HG03378 (cell line): ENCODE data around the gene FAM181A.

ENCODE experiments used
- ATAC-seq: cut with Tn5 transposase; IDR thresholded peaks from one replicate; pipeline ENCODE4 v1.9.1; 2021; ENCODE audit warnings: mild to moderate bottlenecking, moderate library complexity; ENCODE audit not compliant: unreplicated experiment

Gene FAM181A

GRCh38 chr14:93960774-93961438 is 33.8 kb downstream of the FAM181A start:
- ATAC-seq = no peak

GRCh38 chr14:93961620-93962019 is 34.5 kb downstream of the FAM181A start:
- ATAC-seq = no peak

GRCh38 chr14:93962701-93963601 is 35.8 kb downstream of the FAM181A start:
- peak; percentile 43 for ATAC-seq

GRCh38 chr14:93963692-93964091 is 36.5 kb downstream of the FAM181A start:
- ATAC-seq = no peak

GRCh38 chr14:93964281-93964680 is 37.1 kb downstream of the FAM181A start:
- ATAC-seq = no peak

GRCh38 chr14:93964820-93965286 is 37.7 kb downstream of the FAM181A start:
- ATAC-seq = no peak

- ATAC-seq = no peak
These were observed 38.2 kb downstream of the FAM181A start for GRCh38 chr14:93965287-93965821.

- no peak for ATAC-seq
These were observed 38.9 kb downstream of the FAM181A start for GRCh38 chr14:93965946-93966474.

GRCh38 chr14:93967637-93968250 is 40.6 kb downstream of the FAM181A start:
- ATAC-seq = peak; percentile 46

GRCh38 chr14:93969082-93969828 is 42.1 kb downstream of the FAM181A start:
- no peak for ATAC-seq

- no peak for ATAC-seq
These were observed 43.4 kb downstream of the FAM181A start for GRCh38 chr14:93970585-93970964.

GRCh38 chr14:93970965-93971634 is 44.0 kb downstream of the FAM181A start:
- ATAC-seq = peak; percentile 28

- ATAC-seq = no peak
These were observed 44.5 kb downstream of the FAM181A start for GRCh38 chr14:93971635-93972027.

- ATAC-seq = no peak
These were observed 45.6 kb downstream of the FAM181A start for GRCh38 chr14:93972618-93973205.

- no peak for ATAC-seq
These were observed 46.5 kb downstream of the FAM181A start for GRCh38 chr14:93973607-93974006.

GRCh38 chr14:93974299-93974698 is 47.2 kb downstream of the FAM181A start:
- ATAC-seq = no peak

- no peak for ATAC-seq
These were observed 47.7 kb downstream of the FAM181A start for GRCh38 chr14:93974833-93975232.

GRCh38 chr14:93975791-93976476 is 48.8 kb downstream of the FAM181A start:
- ATAC-seq = peak; percentile 59
